Esophagus squamous epithelium (tissue), 5 donors: ENCODE measurements around the gene DTWD1. TPM values are rescaled to one million over a fixed set of nuclear protein-coding genes. Genes with fewer than 3 reads are reported as not detected.
"Not testable (repeated sequence)": the region's sequence is repeated elsewhere in the genome, so short reads cannot be mapped to it uniquely, and the experiment has no call there.

ENCODE experiments used
- DNase-seq: peaks from one replicate; lab custom pipeline; 2025; lab: John Stamatoyannopoulos, UW
- H3K27ac ChIP-seq, 4 donors: fragments of 200-600 bp; sonication (generic); one replicate each; pipeline ENCODE4 v1.5.1; 2016 to 2019; ENCODE audit warnings: mild to moderate bottlenecking in 1 of 4
- H3K27me3 ChIP-seq, 4 donors: fragments of 200-600 bp; sonication (generic); 1 replicate in 3 of 4; 2 replicates in 1 of 4; pipeline versions ENCODE4 v1.5.1 to v1.6.0; 2017 to 2021; ENCODE audit warnings: antibody characterized with exemption in 1 of 4
- H3K36me3 ChIP-seq, 3 donors: fragments of 200-600 bp; sonication (generic); one replicate each; pipeline ENCODE4 v1.5.1; 2016 to 2019
- H3K4me1 ChIP-seq, 3 donors: fragments of 200-600 bp; sonication (generic); one replicate each; pipeline ENCODE4 v1.5.1; 2017 to 2019
- H3K4me3 ChIP-seq, 4 donors: fragments of 200-600 bp; sonication (generic); 1 replicate in 3 of 4; 2 replicates in 1 of 4; pipeline ENCODE4 v1.5.1; 2016 to 2019; ENCODE audit warnings: mild to moderate bottlenecking in 2 of 4, moderate library complexity in 1 of 4
- H3K9me3 ChIP-seq, 3 donors: fragments of 200-600 bp; sonication (generic); one replicate each; pipeline ENCODE4 v1.5.1; 2016 to 2019
- POLR2A ChIP-seq, 4 donors: fragments of 450-650 bp; IDR thresholded peaks; one replicate each; pipeline ENCODE4 v1.6.1; 2017; ENCODE audit warnings: antibody characterized with exemption in 4 of 4, mild to moderate bottlenecking in 4 of 4, moderate library complexity in 3 of 4
- WGBS, 2 donors: methylation state at CpG; one replicate each; pipeline ENCODE4 v1.1.5; 2018; 5-methylcytosine and 5-hydroxymethylcytosine counted together
- intact Hi-C: fragments of 100-400 bp; cut with DNase I; formaldehyde crosslinking; loops from one replicate; pipeline ENCODE4 v1.15.0; 2022
- total RNA-seq, 4 donors: library from RNA; depleted of rRNA; stranded (reverse); fragments of >200 nt; gene quantifications; one replicate each; pipeline ENCODE4 v1.1.0, GENCODE V29; 2016
- TF ChIP-seq, protein P1 (sequence below), 6 experiments: fragments of 450-650 bp in 4 of 6; fragments of 200-600 bp in 2 of 6; sonication (generic) in 2 of 6; IDR thresholded peaks; one replicate each; pipeline ENCODE4 v1.5.1; 2016 to 2019; ENCODE audit warnings: antibody characterized with exemption in 6 of 6, mild to moderate bottlenecking in 4 of 6, moderate library complexity in 4 of 6
- donor health status: DM: yes; HTN: yes; CAD: no.

Gene DTWD1
- total RNA-seq, 4 donors from 2014 or later, result 6.0 to 12.4 (median 11.6) TPM

DNA sequence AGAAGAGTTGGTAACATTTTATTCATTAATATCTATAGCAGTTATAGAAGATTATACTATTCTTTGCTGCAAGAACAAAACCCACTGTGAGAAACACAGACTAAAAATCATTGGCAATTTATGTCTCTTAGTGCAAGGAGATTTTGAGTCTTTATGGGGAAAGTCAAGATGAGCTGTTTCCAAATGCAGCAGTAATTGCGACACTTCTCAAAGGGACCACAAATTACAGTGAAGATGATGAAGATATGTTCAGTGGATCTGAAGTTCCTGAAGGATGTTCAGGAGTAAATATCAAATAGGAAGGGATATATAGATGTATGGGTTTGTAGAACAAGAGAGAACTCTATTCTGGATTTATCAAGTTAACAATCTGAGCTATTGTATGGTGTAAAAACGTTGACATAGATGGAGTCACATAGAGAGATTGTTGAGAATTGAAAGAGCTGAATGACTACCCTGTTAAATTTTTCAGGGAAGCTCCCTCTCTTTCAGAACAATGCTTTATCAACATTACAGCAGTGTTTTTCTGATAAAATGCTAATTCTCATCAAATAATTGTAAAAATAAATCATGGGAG lies 71.8 kb downstream of the DTWD1 start:
- Histone ChIP-seq H3K27ac (no peak overlapping the region), H3K36me3 (no peaks in the 10 kb centered on the region), H3K27me3 (no peaks in the 10 kb centered on the region), H3K9me3 (no peaks in the 10 kb centered on the region), H3K4me1 (no peaks in the 10 kb centered on the region), H3K4me3 (no peak overlapping the region)
- no peak for DNase-seq
- 63 to 66% methylated on average over 2 of the region's 2 CpGs for WGBS, 2 donors
- intact Hi-C loops, result no loop called here
- no peak for TF ChIP-seq POLR2A (IDR thresholded peaks at IDR 0.05)
- TF ChIP-seq, protein P1, sequence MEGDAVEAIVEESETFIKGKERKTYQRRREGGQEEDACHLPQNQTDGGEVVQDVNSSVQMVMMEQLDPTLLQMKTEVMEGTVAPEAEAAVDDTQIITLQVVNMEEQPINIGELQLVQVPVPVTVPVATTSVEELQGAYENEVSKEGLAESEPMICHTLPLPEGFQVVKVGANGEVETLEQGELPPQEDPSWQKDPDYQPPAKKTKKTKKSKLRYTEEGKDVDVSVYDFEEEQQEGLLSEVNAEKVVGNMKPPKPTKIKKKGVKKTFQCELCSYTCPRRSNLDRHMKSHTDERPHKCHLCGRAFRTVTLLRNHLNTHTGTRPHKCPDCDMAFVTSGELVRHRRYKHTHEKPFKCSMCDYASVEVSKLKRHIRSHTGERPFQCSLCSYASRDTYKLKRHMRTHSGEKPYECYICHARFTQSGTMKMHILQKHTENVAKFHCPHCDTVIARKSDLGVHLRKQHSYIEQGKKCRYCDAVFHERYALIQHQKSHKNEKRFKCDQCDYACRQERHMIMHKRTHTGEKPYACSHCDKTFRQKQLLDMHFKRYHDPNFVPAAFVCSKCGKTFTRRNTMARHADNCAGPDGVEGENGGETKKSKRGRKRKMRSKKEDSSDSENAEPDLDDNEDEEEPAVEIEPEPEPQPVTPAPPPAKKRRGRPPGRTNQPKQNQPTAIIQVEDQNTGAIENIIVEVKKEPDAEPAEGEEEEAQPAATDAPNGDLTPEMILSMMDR (IDR thresholded peaks at IDR 0.05), result no peak

DNA sequence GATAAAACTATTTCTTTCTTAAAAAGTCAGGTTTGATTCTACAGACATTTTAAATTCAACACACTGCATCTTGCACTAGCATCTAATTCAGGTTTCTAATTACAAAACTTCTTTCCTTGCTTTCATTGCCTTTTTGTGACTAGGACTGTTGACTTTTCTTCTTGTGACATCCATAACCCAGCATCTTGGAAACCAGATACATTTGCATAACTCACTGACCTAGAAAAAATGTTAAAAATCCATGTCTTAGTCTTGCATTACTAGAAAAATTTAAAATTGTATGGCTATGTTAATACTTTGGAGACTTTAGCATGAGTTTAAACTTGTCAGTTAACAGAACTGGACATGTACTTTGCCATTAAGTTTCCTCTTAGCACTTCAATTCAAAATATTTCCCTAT lies 72.7 kb downstream of the DTWD1 start:
- Histone ChIP-seq H3K9me3 (no peaks in the 10 kb centered on the region), H3K4me1 (no peaks in the 10 kb centered on the region), H3K27me3 (no peaks in the 10 kb centered on the region), H3K4me3 (no peak overlapping the region), H3K27ac (no peak overlapping the region), H3K36me3 (no peaks in the 10 kb centered on the region)
- TF ChIP-seq POLR2A (IDR thresholded peaks at IDR 0.05), result no peak
- TF ChIP-seq, protein P1 (IDR thresholded peaks at IDR 0.05), result no peak
- intact Hi-C loops, result no loop called here
- no peak for DNase-seq

DNA sequence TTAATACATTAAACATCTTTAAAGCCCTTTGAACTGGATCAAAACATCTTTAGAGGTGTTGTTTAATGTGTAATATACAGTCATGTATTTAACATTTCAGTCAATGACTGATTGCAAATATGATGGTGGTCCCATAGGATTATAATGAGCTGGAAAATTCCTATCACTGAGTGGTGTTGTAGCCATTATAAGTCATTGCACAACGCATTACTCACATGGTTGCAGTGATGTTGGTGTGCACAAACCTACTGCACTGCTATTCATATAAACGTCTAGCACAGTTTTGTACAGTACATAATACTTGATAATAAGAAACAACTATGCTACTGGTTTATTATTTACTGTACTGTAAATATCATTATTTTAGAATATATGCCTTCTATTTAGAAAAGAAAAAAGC lies 75.6 kb downstream of the DTWD1 start:
- TF ChIP-seq, protein P1 (IDR thresholded peaks at IDR 0.05), result no peak
- no peak for TF ChIP-seq POLR2A (IDR thresholded peaks at IDR 0.05)
- Histone ChIP-seq H3K4me3 (no peak overlapping the region), H3K4me1 (no peaks in the 10 kb centered on the region), H3K36me3 (no peaks in the 10 kb centered on the region), H3K9me3 (no peaks in the 10 kb centered on the region), H3K27me3 (no peaks in the 10 kb centered on the region), H3K27ac (no peak overlapping the region)
- DNase-seq, result no peak
- intact Hi-C loops, result no loop called here
- WGBS, 2 donors, result 74 to 79% methylated on average over 2 of the region's 2 CpGs

DNA sequence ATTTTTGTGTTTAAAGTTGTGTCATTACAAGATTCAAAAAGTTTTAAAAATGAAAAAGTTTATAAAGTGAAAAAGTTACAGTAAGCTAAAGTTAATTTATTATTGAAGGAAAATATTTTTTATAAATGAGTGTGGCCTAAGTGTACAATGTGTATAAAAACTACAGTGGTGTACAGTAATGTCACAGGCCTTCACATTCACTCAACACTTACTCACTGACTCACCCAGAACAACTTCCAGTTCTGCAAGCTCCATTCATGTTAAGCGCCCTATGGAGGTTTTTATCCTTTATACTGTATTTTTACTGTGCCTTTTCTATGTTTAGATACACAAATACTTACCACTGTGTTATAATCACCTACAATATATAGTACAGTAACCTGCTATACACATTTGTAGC lies 76.3 kb downstream of the DTWD1 start:
- TF ChIP-seq, protein P1 (IDR thresholded peaks at IDR 0.05), result no peak
- TF ChIP-seq POLR2A (IDR thresholded peaks at IDR 0.05), result no peak
- Histone ChIP-seq H3K27me3 (no peaks in the 10 kb centered on the region), H3K36me3 (no peaks in the 10 kb centered on the region), H3K4me1 (no peaks in the 10 kb centered on the region), H3K9me3 (no peaks in the 10 kb centered on the region), H3K4me3 (no peak overlapping the region), H3K27ac (no peak overlapping the region)
- WGBS, 2 donors, result 72 to 80% methylated on average over 1 of the region's 1 CpG
- DNase-seq, result no peak
- intact Hi-C loops, result no loop called here

DNA sequence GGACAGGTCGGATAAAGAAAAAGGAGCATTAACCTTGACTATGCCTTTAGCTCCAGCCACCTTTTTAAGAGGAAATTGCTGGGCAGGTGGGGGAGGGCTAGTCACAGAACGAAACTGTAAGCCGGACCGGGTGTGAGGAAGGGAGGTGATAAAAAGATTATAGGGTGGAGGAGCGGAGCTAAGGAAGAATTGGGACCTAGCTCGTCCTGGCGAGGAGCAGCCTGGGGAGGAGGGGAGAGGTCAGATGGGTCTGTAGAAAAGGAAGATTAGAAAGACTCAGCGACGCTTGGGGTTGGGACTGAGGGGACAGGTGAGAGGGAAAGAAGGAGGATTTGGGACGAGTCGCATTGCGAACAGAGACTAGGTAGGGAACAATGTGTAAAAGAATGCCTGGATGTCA lies 82.1 kb downstream of the DTWD1 start:
- H3K36me3 ChIP-seq, H3K4me1 ChIP-seq, H3K27ac ChIP-seq, H3K4me3 ChIP-seq, DNase-seq, intact Hi-C loops, H3K9me3 ChIP-seq, H3K27me3 ChIP-seq: not testable (repeated sequence)
- WGBS, 2 donors, result 76 to 87% methylated on average over 12 of the region's 12 CpGs

Other genes starting within 250 kb of the DTWD1 start
- 10 to 100 TPM in 2 of 4 donors, 1 to 10 TPM in 2; 1.1 to 29.4 (median 8.6) TPM for gene FGF7, start 197.8 kb upstream of the DTWD1 start, total RNA-seq
- 1 to 10 TPM in 3 of 4 donors, under 1 TPM in 1; 0.80 to 4.4 (median 1.6) TPM for gene FAM227B, start 230 bp upstream of the DTWD1 start, total RNA-seq